HG03442 (cell line): ENCODE results near the gene SHANK2.

ENCODE experiments used
- ATAC-seq: cut with Tn5 transposase; IDR thresholded peaks from one replicate; pipeline ENCODE4 v1.9.1; 2021; ENCODE audit warnings: mild to moderate bottlenecking, moderate library complexity; ENCODE audit not compliant: unreplicated experiment

SHANK2 gene

GRCh38 chr11:71223081-71223405, 29.3 kb downstream of the SHANK2 start:
- ATAC-seq: no peak

- ATAC-seq: no peak
These were observed 29.9 kb downstream of the SHANK2 start for GRCh38 chr11:71222318-71223080.

- no peak for ATAC-seq
These were observed 30.6 kb downstream of the SHANK2 start for GRCh38 chr11:71221821-71222220.

- no peak for ATAC-seq
These were observed 31.2 kb downstream of the SHANK2 start for GRCh38 chr11:71221201-71221600.

GRCh38 chr11:71218789-71219499, 33.4 kb downstream of the SHANK2 start:
- ATAC-seq: no peak

- no peak for ATAC-seq
These were observed 36.9 kb downstream of the SHANK2 start for GRCh38 chr11:71215425-71215965.

- ATAC-seq: no peak
These were observed 37.6 kb downstream of the SHANK2 start for GRCh38 chr11:71214553-71215424.

- ATAC-seq: no peak
These were observed 38.5 kb downstream of the SHANK2 start for GRCh38 chr11:71213696-71214552.

GRCh38 chr11:71212871-71213559, 39.4 kb downstream of the SHANK2 start:
- ATAC-seq: no peak

- no peak for ATAC-seq
These were observed 40.7 kb downstream of the SHANK2 start for GRCh38 chr11:71211631-71212030.

GRCh38 chr11:71210861-71211260, 41.5 kb downstream of the SHANK2 start:
- ATAC-seq: no peak

- ATAC-seq: no peak
These were observed 42.7 kb downstream of the SHANK2 start for GRCh38 chr11:71209656-71210055.

- no peak for ATAC-seq
These were observed 43.2 kb downstream of the SHANK2 start for GRCh38 chr11:71209181-71209580.

GRCh38 chr11:71208011-71208774, 44.2 kb downstream of the SHANK2 start:
- no peak for ATAC-seq

GRCh38 chr11:71207563-71207962, 44.8 kb downstream of the SHANK2 start:
- ATAC-seq: no peak

GRCh38 chr11:71206186-71206585, 46.2 kb downstream of the SHANK2 start:
- no peak for ATAC-seq

GRCh38 chr11:71204748-71205664, 47.4 kb downstream of the SHANK2 start:
- ATAC-seq: no peak

- ATAC-seq: no peak
These were observed 48.1 kb downstream of the SHANK2 start for GRCh38 chr11:71204294-71204693.
